ENCODE data around the gene TMPRSS13. TPM values are rescaled to one million over a fixed set of nuclear protein-coding genes. Genes with fewer than 3 reads are reported as not detected.

TMPRSS13 gene
- total RNA-seq, 1 experiment from 2014 or later: 0.50 TPM

DNA sequence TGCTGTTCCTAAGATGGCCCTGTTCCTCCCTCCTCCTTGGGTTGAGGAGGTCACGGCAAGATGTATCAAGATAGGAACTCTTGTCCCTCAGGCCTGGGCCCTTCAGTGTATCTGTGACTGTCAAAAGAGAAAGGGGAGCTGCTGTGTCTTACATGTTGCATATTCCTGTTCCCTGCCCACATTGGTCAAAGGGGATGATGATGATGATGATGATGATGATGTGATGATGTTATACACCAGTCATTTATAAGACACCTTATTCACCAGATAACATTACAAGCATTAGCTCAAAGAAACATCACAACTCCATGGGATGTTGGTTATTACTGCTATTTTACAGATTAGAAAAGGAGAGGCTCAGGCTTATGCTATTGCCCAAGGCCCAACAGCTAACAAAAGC is 66.4 kb downstream of the TMPRSS13 start:
- Histone ChIP-seq H3K56ac (ENCODE audit: insufficient read length, low read depth, low read length) (no peak overlapping the region), H2BK15ac (ENCODE audit: low read depth, low read length) (no peak overlapping the region), H2BK12ac (ENCODE audit: insufficient read length, low read depth, low read length) (no peak overlapping the region), H3K23ac (ENCODE audit: insufficient read length, low read depth, low read length) (no peak overlapping the region), H4K91ac (ENCODE audit: insufficient read length, low read depth, low read length) (no peak overlapping the region), H2AK5ac (ENCODE audit: insufficient read length, low read length) (no peak overlapping the region), H3K9me3 (ENCODE audit: control insufficient read depth, low read depth, low read length) (no peaks in the 10 kb centered on the region), H2BK20ac (ENCODE audit: low read depth, low read length, poor library complexity, severe bottlenecking) (no peak overlapping the region), H4K5ac (ENCODE audit: insufficient read length, low read depth, low read length) (no peak overlapping the region), H3K4me1 (ENCODE audit: insufficient read depth, low read length) (peaks cover 3% of the 10 kb centered on the region; the same call in 1 of the 2 replicates), H3K4ac (ENCODE audit: low read depth, low read length) (no peak overlapping the region), H3K9ac (ENCODE audit: extremely low read depth, insufficient read length, low read length) (no peak overlapping the region), H2BK5ac (ENCODE audit: insufficient read length, low read length) (no peak overlapping the region), H3T11ph (ENCODE audit: low read length) (no peak overlapping the region), H3K4me2 (ENCODE audit: insufficient read depth, insufficient read length, low read length) (no peak overlapping the region), H4K20me1 (ENCODE audit: control insufficient read depth, insufficient read depth, insufficient read length) (no peaks in the 10 kb centered on the region), H3K23me2 (ENCODE audit: insufficient read length, low read depth, low read length, poor library complexity, severe bottlenecking) (no peaks in the 10 kb centered on the region), H3K79me2 (ENCODE audit: insufficient read depth, low read length) (no peaks in the 10 kb centered on the region), H3K18ac (ENCODE audit: insufficient read length, low read depth, low read length) (no peak overlapping the region), H2AFZ (ENCODE audit: low read length) (no peak overlapping the region), H3K27ac (ENCODE audit: insufficient read length, low read depth, low read length) (no peak overlapping the region), H3K14ac (ENCODE audit: insufficient read depth, low read length) (no peak overlapping the region), H2BK120ac (ENCODE audit: low read depth, low read length, poor library complexity, severe bottlenecking) (no peak overlapping the region), H3K79me1 (ENCODE audit: insufficient read depth, low read depth, low read length, poor library complexity, severe bottlenecking) (no peaks in the 10 kb centered on the region), H3K27me3 (ENCODE audit: insufficient read depth, low read length) (no peaks in the 10 kb centered on the region), H4K8ac (replicated peaks; ENCODE audit: insufficient read length, low read depth, low read length) (no peak overlapping the region)
- no peak overlapping the region for H3K4me3 Mint-ChIP-seq
- TF ChIP-seq, protein P1, sequence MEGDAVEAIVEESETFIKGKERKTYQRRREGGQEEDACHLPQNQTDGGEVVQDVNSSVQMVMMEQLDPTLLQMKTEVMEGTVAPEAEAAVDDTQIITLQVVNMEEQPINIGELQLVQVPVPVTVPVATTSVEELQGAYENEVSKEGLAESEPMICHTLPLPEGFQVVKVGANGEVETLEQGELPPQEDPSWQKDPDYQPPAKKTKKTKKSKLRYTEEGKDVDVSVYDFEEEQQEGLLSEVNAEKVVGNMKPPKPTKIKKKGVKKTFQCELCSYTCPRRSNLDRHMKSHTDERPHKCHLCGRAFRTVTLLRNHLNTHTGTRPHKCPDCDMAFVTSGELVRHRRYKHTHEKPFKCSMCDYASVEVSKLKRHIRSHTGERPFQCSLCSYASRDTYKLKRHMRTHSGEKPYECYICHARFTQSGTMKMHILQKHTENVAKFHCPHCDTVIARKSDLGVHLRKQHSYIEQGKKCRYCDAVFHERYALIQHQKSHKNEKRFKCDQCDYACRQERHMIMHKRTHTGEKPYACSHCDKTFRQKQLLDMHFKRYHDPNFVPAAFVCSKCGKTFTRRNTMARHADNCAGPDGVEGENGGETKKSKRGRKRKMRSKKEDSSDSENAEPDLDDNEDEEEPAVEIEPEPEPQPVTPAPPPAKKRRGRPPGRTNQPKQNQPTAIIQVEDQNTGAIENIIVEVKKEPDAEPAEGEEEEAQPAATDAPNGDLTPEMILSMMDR (conservative IDR thresholded peaks at IDR 0.05): no peak
- peaks cover 19 to 31% of the 10 kb centered on the region in 2 experiments for H3K4me1 Mint-ChIP-seq
- no peaks in the 10 kb centered on the region for H3K36me3 Mint-ChIP-seq (ENCODE audit: insufficient read depth in 1 of 3, low read depth in 3 of 3)
- peaks cover 5% of the 10 kb centered on the region for H3K27me3 Mint-ChIP-seq (ENCODE audit: low read depth)
- H3K9me3 Mint-ChIP-seq: no peaks in the 10 kb centered on the region
- no peak overlapping the region for H3K27ac Mint-ChIP-seq
- peak; percentile 4 for DNase-seq
- WGBS (ENCODE audit: extremely low coverage, insufficient read length, low lambda C conversion rate): no CpG with 5 or more reads among the region's 1 CpG
